DOHH2 (cell line): ENCODE measurements around the gene SNRNP200.

ENCODE experiments used
- H3F3A ChIP-seq: fragments of 200-600 bp; sonication (generic), shearing (Covaris generic); 2 replicates; pipeline ENCODE4 v1.6.0; 2016; ENCODE audit warnings: antibody characterized with exemption, mild to moderate bottlenecking; ENCODE audit not compliant: control insufficient read depth, insufficient read depth
- H3K27ac ChIP-seq: fragments of 200-600 bp; sonication (generic); 2 replicates; pipeline ENCODE4 v1.5.1; 2014; ENCODE audit warnings: low read depth, mild to moderate bottlenecking, low read length, moderate library complexity
- H3K27me3 ChIP-seq: fragments of 200-600 bp; sonication (generic); 2 replicates; pipeline ENCODE4 v1.6.1; 2014; ENCODE audit warnings: mild to moderate bottlenecking, low read length, mixed read lengths; ENCODE audit not compliant: control insufficient read depth
- H3K36me3 ChIP-seq: fragments of 200-600 bp; sonication (generic); 2 replicates; pipeline ENCODE4 v1.6.1; 2014; ENCODE audit warnings: mild to moderate bottlenecking, low read length, moderate library complexity, mixed read lengths; ENCODE audit not compliant: control insufficient read depth
- H3K4me1 ChIP-seq: fragments of 200-600 bp; sonication (generic); 2 replicates; pipeline ENCODE4 v1.6.1; 2014; ENCODE audit warnings: mild to moderate bottlenecking, low read length, mixed read lengths; ENCODE audit not compliant: control insufficient read depth
- H3K4me2 ChIP-seq: fragments of 200-600 bp; sonication (generic); 2 replicates; pipeline ENCODE4 v1.6.0; 2014; ENCODE audit warnings: mild to moderate bottlenecking, low read length, moderate library complexity
- H3K4me3 ChIP-seq: fragments of 200-600 bp; sonication (generic); 2 replicates; pipeline ENCODE4 v1.5.1; 2014; ENCODE audit warnings: mild to moderate bottlenecking, low read length, mixed read lengths
- H3K79me2 ChIP-seq: fragments of 200-600 bp; sonication (generic); 2 replicates; pipeline ENCODE4 v1.6.1; 2014; ENCODE audit warnings: mild to moderate bottlenecking, low read length, mixed read lengths; ENCODE audit not compliant: control insufficient read depth
- H3K9me2 ChIP-seq: fragments of 200-600 bp; sonication (generic); replicated peaks from 2 replicates; pipeline ENCODE4 v1.6.1; 2014; ENCODE audit warnings: mild to moderate bottlenecking, low read length, mixed read lengths; ENCODE audit not compliant: control insufficient read depth
- H3K9me3 ChIP-seq: fragments of 200-600 bp; sonication (generic); 2 replicates; pipeline ENCODE4 v1.6.1; 2014; ENCODE audit warnings: antibody characterized with exemption, low read length, mixed read lengths; ENCODE audit not compliant: control insufficient read depth, insufficient read depth
- H4K20me1 ChIP-seq: fragments of 200-600 bp; sonication (generic); 2 replicates; pipeline ENCODE4 v1.6.0; 2014; ENCODE audit warnings: low read depth, mild to moderate bottlenecking, antibody characterized with exemption, low read length, moderate library complexity; ENCODE audit not compliant: control insufficient read depth, insufficient read depth
- EZH2phosphoT487 ChIP-seq: fragments of 200-600 bp; sonication (generic); IDR thresholded peaks from 2 replicates; pipeline ENCODE4 v1.6.1; 2017; ENCODE audit warnings: borderline replicate concordance, mild to moderate bottlenecking, antibody characterized with exemption, low read length, moderate library complexity, mixed read lengths
- TF ChIP-seq, protein P1 (sequence below): fragments of 200-600 bp; sonication (generic); IDR thresholded peaks from one replicate; pipeline ENCODE4 v1.5.1; 2014; ENCODE audit warnings: antibody characterized with exemption, mild to moderate bottlenecking, low read depth, low read length; ENCODE audit not compliant: poor library complexity, severe bottlenecking

The SNRNP200 gene

DNA sequence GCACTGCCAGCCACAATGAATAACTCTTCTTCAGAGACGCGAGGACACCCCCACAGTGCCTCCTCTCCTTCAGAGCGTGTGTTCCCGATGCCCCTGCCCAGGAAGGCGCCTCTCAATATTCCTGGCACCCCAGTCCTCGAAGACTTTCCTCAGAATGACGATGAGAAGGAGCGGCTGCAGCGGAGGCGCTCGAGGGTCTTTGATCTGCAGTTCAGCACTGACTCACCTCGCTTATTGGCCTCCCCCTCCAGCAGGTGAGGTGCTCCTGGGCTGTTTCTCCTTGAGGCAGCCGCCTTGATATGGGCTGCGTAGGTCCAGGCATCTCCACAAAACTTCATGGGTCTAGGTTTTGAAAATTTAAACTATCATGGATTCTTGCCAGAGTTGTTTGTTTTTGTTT is 36.3 kb upstream of the SNRNP200 start:
- peaks cover 33% of the 10 kb centered on the region for H3K4me1 ChIP-seq
- no peaks in the 10 kb centered on the region for H3K9me2 ChIP-seq
- no peaks in the 10 kb centered on the region for H3K9me3 ChIP-seq
- peaks cover 89% of the 10 kb centered on the region for H3K79me2 ChIP-seq
- H3K27me3 ChIP-seq: no peaks in the 10 kb centered on the region
- TF ChIP-seq, protein P1, sequence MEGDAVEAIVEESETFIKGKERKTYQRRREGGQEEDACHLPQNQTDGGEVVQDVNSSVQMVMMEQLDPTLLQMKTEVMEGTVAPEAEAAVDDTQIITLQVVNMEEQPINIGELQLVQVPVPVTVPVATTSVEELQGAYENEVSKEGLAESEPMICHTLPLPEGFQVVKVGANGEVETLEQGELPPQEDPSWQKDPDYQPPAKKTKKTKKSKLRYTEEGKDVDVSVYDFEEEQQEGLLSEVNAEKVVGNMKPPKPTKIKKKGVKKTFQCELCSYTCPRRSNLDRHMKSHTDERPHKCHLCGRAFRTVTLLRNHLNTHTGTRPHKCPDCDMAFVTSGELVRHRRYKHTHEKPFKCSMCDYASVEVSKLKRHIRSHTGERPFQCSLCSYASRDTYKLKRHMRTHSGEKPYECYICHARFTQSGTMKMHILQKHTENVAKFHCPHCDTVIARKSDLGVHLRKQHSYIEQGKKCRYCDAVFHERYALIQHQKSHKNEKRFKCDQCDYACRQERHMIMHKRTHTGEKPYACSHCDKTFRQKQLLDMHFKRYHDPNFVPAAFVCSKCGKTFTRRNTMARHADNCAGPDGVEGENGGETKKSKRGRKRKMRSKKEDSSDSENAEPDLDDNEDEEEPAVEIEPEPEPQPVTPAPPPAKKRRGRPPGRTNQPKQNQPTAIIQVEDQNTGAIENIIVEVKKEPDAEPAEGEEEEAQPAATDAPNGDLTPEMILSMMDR: no peak
- no peak for TF ChIP-seq EZH2phosphoT487
- H3K36me3 ChIP-seq: peaks cover 90% of the 10 kb centered on the region
- H4K20me1 ChIP-seq: peaks cover 4% of the 10 kb centered on the region; the same call in 1 of the 2 replicates
- H3K27ac ChIP-seq: no peak overlapping the region
- H3K4me3 ChIP-seq: no peak overlapping the region
- H3F3A ChIP-seq: 0 out of 2 replicates have a peak, but pooled peaks cover 2% of the 10 kb centered on the region
- no peak overlapping the region for H3K4me2 ChIP-seq

DNA sequence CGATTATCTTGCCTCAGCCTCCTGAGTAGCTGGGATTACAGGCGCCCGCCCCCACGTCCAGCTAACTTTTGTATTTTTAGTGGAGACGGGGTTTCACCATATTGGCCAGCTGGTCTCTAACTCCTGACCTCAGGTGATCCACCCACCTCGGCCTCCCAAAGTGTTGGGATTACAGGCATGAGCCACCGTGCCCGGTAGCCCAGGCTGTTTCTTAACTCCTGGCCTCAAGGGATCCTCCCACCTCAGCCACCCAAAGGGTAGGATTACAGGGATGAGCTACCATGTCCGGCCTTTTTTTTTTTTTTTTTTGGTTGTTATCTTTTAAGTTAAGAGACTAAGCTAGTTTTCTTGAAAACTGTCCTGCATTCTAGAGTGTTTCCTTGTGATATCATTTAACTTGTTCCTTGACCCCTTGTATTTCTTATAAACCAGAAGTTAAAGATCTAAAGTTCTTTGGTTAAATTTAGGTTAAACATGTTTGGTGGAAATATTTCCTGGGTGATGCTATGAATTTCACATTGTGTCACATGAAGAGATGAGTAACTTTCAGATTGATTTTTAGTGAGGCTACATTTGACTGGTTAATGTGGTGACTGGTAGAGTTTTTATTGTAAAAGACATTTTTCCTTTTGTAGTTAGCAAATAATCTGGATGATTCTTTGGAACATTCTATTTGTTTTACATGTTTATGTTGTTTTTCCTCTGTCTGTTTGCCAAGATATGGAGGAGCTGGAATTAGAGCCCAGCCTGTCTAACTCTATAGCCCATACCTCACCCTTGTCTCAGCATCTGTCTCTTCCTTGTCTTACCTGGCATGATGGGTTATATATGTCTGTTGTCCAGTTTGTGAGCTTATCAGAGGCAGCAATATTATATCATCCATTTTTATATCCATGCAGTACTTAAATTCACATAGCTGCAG is 35.4 kb upstream of the SNRNP200 start:
- TF ChIP-seq EZH2phosphoT487: no peak
- TF ChIP-seq, protein P1: no peak
- H3K27me3 ChIP-seq: no peaks in the 10 kb centered on the region
- 0 out of 2 replicates have a peak, but pooled peaks cover 5% of the 10 kb centered on the region for H3F3A ChIP-seq
- peaks cover 90% of the 10 kb centered on the region for H3K79me2 ChIP-seq
- H3K4me3 ChIP-seq: no peak overlapping the region
- H3K4me2 ChIP-seq: no peak overlapping the region
- H3K9me2 ChIP-seq: no peaks in the 10 kb centered on the region
- H3K9me3 ChIP-seq: no peaks in the 10 kb centered on the region
- peaks cover 88% of the 10 kb centered on the region for H3K36me3 ChIP-seq
- peaks cover 39% of the 10 kb centered on the region for H3K4me1 ChIP-seq
- no peak overlapping the region for H3K27ac ChIP-seq
- H4K20me1 ChIP-seq: peaks cover 4% of the 10 kb centered on the region; the same call in 1 of the 2 replicates

DNA sequence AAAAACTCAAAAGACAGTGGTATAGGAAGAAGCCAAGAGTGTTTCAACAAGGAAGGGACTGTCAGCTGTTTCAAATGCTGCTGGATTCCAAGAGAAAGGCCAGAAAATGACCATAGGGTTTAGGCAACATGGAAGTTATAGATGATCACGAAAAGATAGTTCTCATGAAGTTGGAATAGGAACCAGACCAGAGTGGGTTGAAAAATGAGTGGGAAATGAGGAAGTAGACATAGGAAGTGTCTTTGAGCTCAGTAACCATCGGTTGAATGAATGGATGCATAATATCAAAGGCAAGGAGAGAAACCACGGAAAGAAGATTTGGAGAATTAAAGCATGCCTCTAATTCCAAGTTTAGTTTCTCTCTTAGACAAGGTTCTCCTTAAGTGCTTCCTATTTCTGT is 31.5 kb upstream of the SNRNP200 start:
- Histone ChIP-seq H3K9me3 (no peaks in the 10 kb centered on the region), H3K27ac (peak overlapping the region; percentile 84), H3K27me3 (no peaks in the 10 kb centered on the region), H3K9me2 (no peaks in the 10 kb centered on the region), H3K4me1 (peaks cover 43% of the 10 kb centered on the region), H4K20me1 (peaks cover 4% of the 10 kb centered on the region; the same call in 1 of the 2 replicates), H3K79me2 (peaks cover 81% of the 10 kb centered on the region), H3K36me3 (peaks cover 50% of the 10 kb centered on the region), H3K4me3 (peak overlapping the region; percentile 89), H3K4me2 (peak overlapping the region; percentile 87), H3F3A (peaks cover 12% of the 10 kb centered on the region; the same call in 1 of the 2 replicates)
- TF ChIP-seq EZH2phosphoT487: no peak
- TF ChIP-seq, protein P1: no peak
